Fibroblast of villous mesenchyme (primary cell): ENCODE measurements around the gene FAM219A. TPM values are rescaled to one million over a fixed set of nuclear protein-coding genes. Genes with fewer than 3 reads are reported as not detected.

Source experiments
- DNase-seq: peaks from one replicate; pipeline ENCODE4 v3.0.0-alpha.2; 2010; ENCODE audit warnings: low read depth
- H3K4me3 ChIP-seq: 2 replicates; pipeline ENCODE4 v1.5.1; 2011; ENCODE audit warnings: low read depth, mild to moderate bottlenecking, low read length
- total RNA-seq: library from RNA; depleted of rRNA; stranded (reverse); fragments of >200 nt; gene quantifications from 2 replicates; pipeline ENCODE4 v1.2.3, GENCODE V29; 2012
- TF ChIP-seq, protein P1 (sequence below): IDR thresholded peaks from 2 replicates; pipeline ENCODE4 v1.5.1; 2012; ENCODE audit warnings: low read depth, mild to moderate bottlenecking, low read length; ENCODE audit not compliant: insufficient read depth

Gene FAM219A, protein sequence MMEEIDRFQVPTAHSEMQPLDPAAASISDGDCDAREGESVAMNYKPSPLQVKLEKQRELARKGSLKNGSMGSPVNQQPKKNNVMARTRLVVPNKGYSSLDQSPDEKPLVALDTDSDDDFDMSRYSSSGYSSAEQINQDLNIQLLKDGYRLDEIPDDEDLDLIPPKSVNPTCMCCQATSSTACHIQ
- total RNA-seq: 9.3 and 9.9 TPM in 2 replicates

DNA sequence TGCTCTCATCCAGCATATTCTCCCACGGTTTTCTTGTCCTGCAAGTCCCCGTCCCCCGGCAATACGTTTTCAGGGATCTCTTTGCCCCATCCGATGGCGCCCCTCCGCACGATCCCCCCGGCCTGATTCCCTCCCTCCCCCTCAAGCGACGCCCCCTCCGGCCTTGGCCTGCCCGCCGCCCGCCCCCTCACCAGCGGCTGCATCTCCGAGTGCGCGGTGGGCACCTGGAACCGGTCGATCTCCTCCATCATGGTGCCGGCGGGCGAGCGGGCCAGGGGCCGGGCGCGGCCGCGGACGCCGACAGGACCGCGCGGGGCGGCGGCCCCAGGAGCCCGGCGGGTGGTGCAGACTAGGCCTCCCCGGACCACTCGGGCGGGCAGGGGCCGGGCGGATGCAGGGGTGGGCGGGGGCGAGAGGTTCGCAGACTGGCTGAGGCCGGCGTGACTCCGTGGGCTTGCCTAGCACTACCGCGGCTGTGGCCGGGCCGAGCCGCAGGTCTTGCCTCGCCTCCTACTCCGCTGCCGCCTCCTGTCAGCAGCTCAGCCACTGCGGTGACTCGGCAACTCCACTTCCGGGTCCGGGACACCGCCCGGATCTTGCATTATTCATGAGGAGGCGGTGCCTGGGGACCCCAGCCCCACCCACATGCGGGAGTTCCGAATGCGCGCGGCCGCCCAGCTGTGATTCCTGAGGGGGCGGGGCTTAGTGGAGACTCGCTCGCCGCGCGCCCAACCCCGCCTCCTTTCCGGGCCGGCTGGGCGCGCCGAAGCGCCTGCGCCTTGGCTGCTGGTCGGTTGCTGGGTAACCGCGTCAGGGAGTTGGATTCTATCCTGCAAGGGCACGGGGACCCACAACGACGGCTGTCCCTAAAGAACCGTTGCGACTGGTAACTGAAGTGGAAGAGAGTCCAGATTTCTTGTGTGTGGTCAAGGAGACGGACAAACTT is at the start of gene FAM219A, which contains the start of gene DNAI1:
Gene FAM219A, minus strand, starts transcription at position 558 of the 946 bp plus-strand sequence. Its CDS starts 307 bp downstream, at position 251.
Gene DNAI1, plus strand, starts transcription at position 793 of the 946 bp plus-strand sequence. CDS start 201 bp downstream, outside the sequence.
- TF ChIP-seq, protein P1, sequence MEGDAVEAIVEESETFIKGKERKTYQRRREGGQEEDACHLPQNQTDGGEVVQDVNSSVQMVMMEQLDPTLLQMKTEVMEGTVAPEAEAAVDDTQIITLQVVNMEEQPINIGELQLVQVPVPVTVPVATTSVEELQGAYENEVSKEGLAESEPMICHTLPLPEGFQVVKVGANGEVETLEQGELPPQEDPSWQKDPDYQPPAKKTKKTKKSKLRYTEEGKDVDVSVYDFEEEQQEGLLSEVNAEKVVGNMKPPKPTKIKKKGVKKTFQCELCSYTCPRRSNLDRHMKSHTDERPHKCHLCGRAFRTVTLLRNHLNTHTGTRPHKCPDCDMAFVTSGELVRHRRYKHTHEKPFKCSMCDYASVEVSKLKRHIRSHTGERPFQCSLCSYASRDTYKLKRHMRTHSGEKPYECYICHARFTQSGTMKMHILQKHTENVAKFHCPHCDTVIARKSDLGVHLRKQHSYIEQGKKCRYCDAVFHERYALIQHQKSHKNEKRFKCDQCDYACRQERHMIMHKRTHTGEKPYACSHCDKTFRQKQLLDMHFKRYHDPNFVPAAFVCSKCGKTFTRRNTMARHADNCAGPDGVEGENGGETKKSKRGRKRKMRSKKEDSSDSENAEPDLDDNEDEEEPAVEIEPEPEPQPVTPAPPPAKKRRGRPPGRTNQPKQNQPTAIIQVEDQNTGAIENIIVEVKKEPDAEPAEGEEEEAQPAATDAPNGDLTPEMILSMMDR: no peak
- peak within 1 kb of the TSS; percentile 79 for H3K4me3 ChIP-seq
- peak; percentile 99 for DNase-seq

DNA sequence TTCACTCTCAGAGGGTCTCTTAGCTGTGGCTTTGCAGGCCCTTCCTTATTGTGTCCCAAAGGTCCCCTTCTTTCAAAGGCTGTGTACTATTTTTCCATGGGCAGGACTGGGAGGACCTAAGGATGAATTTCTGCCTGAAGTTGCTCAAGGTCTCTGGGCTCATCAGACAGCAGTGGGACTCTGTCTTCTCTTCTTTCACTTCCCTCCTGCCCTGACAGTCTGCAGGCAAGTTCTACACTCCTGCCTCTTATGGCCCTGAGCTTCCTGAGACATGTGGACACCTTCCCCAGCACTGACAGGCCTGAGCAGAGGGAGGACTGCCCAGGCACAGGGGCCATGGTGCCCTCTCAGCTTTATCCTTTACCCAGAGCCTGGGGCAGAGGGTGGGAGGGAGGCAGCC is 49.6 kb upstream of the FAM219A start:
- no peak overlapping the region for H3K4me3 ChIP-seq
- TF ChIP-seq, protein P1: no peak
- no peak for DNase-seq

DNA sequence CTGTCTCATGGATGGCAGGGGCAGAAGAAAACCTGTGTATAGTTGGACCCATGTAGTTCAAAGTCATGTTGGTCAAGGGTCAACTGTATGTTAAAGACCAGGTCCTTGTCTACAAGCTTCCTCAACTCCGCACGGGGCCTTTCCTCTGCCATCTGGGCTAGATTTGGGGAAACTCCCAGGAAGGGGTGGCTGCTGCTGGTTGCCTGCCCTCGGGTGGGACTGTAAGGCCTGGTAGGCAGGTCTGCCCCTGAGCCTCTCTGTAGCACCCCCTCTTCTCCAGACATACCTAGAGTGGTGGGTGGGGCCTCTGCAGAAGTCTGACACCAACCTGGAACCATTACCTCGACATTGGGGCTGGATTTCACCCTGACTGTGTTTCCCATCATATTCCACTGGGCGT is 49.2 kb upstream of the FAM219A start:
- no peak for DNase-seq
- H3K4me3 ChIP-seq: no peak overlapping the region
- TF ChIP-seq, protein P1: no peak

DNA sequence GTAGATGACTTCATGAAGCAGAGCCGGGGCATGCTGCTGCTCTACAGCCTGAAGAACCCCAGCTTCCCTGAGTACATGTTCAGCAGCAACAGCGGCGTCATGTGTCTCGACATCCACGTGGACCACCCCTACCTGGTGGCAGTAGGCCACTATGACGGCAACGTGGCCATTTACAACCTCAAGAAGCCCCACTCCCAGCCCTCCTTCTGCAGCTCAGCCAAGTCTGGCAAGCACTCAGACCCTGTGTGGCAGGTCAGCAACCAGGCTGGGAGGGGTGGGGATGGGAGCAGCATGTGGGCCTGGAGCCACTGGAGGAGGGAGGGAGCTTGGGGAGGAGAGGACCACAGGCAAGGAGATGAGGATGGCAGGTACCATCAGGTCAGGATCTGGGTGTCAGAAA is 48.3 kb upstream of the FAM219A start:
- H3K4me3 ChIP-seq: no peak overlapping the region
- no peak for DNase-seq
- TF ChIP-seq, protein P1: no peak

DNA sequence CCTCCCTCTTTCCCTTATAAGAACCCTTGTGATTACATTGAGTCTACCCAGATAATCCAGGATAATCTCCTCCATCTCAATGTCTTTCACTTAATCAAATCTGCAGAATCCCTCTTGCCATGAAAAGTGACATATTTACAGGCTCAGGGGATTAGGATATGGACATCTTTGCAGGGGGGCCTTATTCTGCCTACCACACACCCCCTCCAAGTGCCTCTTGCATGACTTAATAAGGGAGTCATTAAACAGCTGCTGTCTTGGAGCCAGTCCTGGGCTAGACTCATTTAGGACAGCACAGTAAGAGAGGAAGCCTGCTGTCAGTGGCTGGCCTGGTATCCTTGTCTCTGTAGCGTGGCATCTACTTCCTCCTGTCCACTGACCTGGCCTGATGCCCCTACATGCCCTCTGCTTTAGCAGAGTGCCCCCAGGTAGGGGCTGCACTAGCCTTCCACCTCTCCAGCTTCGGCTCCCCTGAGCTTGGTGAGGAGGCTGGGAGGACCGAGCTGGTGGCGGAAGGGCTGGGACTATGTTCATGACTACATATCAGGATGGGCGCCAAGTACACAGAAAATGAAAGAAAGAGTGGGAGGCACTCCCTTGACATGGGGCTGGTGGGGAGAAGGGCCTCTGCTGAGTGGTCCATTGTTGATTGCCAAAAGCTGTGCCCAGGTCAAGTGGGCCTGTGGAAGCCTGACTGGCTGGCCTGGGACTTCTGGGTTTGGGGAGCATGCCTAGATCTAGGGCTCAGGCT is 47.2 kb upstream of the FAM219A start:
- peak; percentile 21 for DNase-seq
- TF ChIP-seq, protein P1: no peak
- no peak overlapping the region for H3K4me3 ChIP-seq

DNA sequence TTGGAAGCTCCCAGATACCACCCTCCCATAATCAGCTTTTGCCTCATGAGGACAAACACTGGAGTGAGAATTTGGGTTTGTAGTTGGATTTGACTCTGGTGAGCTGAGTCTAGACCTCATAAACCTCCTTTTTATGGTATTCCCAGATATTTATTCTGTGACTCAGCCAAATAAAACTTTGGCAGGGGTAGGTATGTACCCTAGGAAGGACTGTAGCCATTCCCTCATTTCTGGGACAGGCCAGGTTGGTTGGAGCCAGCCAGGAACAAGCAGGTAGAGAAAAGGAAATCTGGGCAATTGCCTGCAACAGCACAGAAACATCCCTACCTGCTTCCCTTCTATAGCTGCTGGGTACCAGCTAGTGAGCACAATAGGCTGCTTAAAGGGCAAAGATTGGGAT is 45.0 kb upstream of the FAM219A start:
- no peak for DNase-seq
- TF ChIP-seq, protein P1: no peak
- H3K4me3 ChIP-seq: no peak overlapping the region
